GM10248 (cell line): Measurements from ENCODE around the gene PLXNB2.
"Not testable (repeated sequence)": the region's sequence is repeated elsewhere in the genome, so short reads cannot be mapped to it uniquely, and the experiment has no call there.

Source experiments
- CTCF ChIA-PET: fragments of 300-600 bp; sonication (Branson Sonifier 250); formaldehyde crosslinking; extraction: SDS; loops from one replicate; lab custom pipeline; 2021; ENCODE audit warnings: antibody characterized with exemption; lab: Yijun Ruan, JAX
- POLR2A ChIA-PET: fragments of 350-650 bp; sonication (Branson Sonifier 250); formaldehyde crosslinking; extraction: SDS; loops from one replicate; lab custom pipeline; 2020; ENCODE audit warnings: antibody characterized with exemption; lab: Yijun Ruan, JAX
- DNase-seq: peaks from one replicate; pipeline ENCODE4 v3.0.0; 2012; ENCODE audit errors: extremely low spot score
- TF ChIP-seq, protein P1 (sequence below): IDR thresholded peaks from 2 replicates; pipeline ENCODE4 v1.5.1; 2012; ENCODE audit warnings: mild to moderate bottlenecking, low read depth; ENCODE audit errors: extremely low read depth, missing control alignments, control extremely low read depth

PLXNB2 gene

GRCh38 chr22:50326225-50326955 is 18.9 kb upstream of the PLXNB2 start:
- ChIA-PET CTCF (interaction anchor here (0.6 to 11.2 kb wide), 16 partner anchors 8 to 199 kb away, joined by 3 to 96 read pairs (median 4); partner anchors contain the start of genes MAPK12, PLXNB2, SCO2 and TUBGCP6), POLR2A (no interaction called here)
- TF ChIP-seq, protein P1, sequence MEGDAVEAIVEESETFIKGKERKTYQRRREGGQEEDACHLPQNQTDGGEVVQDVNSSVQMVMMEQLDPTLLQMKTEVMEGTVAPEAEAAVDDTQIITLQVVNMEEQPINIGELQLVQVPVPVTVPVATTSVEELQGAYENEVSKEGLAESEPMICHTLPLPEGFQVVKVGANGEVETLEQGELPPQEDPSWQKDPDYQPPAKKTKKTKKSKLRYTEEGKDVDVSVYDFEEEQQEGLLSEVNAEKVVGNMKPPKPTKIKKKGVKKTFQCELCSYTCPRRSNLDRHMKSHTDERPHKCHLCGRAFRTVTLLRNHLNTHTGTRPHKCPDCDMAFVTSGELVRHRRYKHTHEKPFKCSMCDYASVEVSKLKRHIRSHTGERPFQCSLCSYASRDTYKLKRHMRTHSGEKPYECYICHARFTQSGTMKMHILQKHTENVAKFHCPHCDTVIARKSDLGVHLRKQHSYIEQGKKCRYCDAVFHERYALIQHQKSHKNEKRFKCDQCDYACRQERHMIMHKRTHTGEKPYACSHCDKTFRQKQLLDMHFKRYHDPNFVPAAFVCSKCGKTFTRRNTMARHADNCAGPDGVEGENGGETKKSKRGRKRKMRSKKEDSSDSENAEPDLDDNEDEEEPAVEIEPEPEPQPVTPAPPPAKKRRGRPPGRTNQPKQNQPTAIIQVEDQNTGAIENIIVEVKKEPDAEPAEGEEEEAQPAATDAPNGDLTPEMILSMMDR: no peak
- no peak for DNase-seq

DNA sequence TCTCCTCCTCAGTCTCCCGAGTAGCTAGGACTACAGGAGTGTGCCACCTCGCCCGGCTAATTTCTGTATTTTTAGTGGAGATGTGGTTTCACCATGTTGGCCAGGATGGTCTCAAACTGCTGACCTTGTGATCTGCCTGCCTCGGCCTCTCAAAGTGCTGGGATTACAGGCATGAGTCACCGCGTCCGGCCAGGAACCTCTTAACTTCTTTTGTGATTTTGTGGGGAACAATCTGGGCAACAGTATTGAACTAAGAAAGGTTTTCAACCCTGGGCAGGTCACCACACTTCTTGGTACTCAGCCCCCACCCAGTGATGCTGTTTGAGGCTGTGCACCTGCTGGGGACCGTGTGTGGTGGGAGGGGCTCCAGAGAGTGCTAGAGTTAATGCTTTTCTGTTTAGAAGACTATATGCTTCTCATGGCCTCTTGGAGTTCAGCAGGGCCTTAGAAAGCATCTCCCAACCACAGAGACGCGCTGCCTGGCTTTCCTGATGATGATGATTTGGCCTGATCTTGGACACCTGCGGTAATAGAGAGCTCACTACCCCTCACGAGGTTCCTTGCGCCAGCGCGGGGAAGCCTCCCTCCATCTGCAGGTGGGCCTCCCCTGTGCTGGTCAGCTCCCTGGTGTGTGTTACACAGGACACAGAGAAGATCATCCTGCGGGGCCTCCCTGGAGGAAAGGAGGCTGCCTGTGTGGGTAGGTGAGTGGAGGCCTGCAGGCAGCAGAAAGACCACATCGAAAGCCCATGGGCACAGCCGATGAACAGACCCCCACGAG is 18.2 kb upstream of the PLXNB2 start:
- ChIA-PET POLR2A (no interaction called here), CTCF (interaction anchor here (0.8 to 11.2 kb wide), 13 partner anchors 9 to 200 kb away, joined by 3 to 96 read pairs (median 5); partner anchors contain the start of genes MAPK12, PLXNB2, SCO2 and TUBGCP6)
- TF ChIP-seq, protein P1: no peak
- DNase-seq: no peak

- ChIA-PET POLR2A (no interaction called here), CTCF (interaction anchor here (1.0 to 11.2 kb wide), 9 partner anchors 9 to 52 kb away, joined by 3 to 96 read pairs (median 4); partner anchors contain the start of gene PLXNB2)
- TF ChIP-seq, protein P1: no peak
- DNase-seq: no peak
These were observed 16.5 kb upstream of the PLXNB2 start for GRCh38 chr22:50323900-50324299.

GRCh38 chr22:50322382-50323104 is 15.1 kb upstream of the PLXNB2 start:
- POLR2A ChIA-PET, DNase-seq: not testable (repeated sequence)
- CTCF ChIA-PET: interaction anchor here (1.1 to 11.2 kb wide), 3 partner anchors 12 to 46 kb away, joined by 4 to 96 read pairs (median 17); no protein-coding TSS in a partner anchor

- ChIA-PET POLR2A (interaction anchor here (0.6 kb wide), 1 partner anchor 46 kb away, joined by 3 read pairs; no protein-coding TSS in a partner anchor), CTCF (interaction anchor here (0.9 to 11.2 kb wide), 10 partner anchors 12 to 205 kb away, joined by 3 to 96 read pairs (median 3); partner anchors contain the start of gene HDAC10)
- TF ChIP-seq, protein P1: no peak
- peak; percentile 8 for DNase-seq
These were observed 13.4 kb upstream of the PLXNB2 start for GRCh38 chr22:50320671-50321325.

- ChIA-PET POLR2A (no interaction called here), CTCF (interaction anchor here (1.0 to 11.2 kb wide), 6 partner anchors 11 to 206 kb away, joined by 3 to 96 read pairs (median 3); no protein-coding TSS in a partner anchor)
- TF ChIP-seq, protein P1: no peak
- peak; percentile 13 for DNase-seq
These were observed 12.7 kb upstream of the PLXNB2 start for GRCh38 chr22:50320116-50320515.
